SK-N-SH (cell line): ENCODE results near the gene LCA5L. TPM values are rescaled to one million over a fixed set of nuclear protein-coding genes. Genes with fewer than 3 reads are reported as not detected.

ENCODE experiments used
- CTCF ChIA-PET: fragments of 300-600, 350-600 bp; formaldehyde crosslinking; extraction: SDS; loops from one replicate; lab custom pipeline; 2021; lab: Yijun Ruan, JAX
- POLR2A ChIA-PET: fragments of 350-600 bp; sonication (Branson Sonifier 250); formaldehyde crosslinking; extraction: SDS; loops from one replicate; lab custom pipeline; 2020; ENCODE audit warnings: antibody characterized with exemption, inconsistent platforms; lab: Yijun Ruan, JAX
- DNase-seq: peaks from one replicate; pipeline ENCODE4 v3.0.0; 2012
- H2AFZ ChIP-seq: fragments of 200-600 bp; sonication (generic); 2 replicates; pipeline ENCODE4 v1.8.1; 2016; ENCODE audit warnings: antibody characterized with exemption, mild to moderate bottlenecking, low read depth
- H3F3A ChIP-seq: fragments of 200-600 bp; sonication (generic); replicated peaks from 2 replicates; pipeline ENCODE3; 2016; ENCODE audit warnings: antibody characterized with exemption, mild to moderate bottlenecking; ENCODE audit not compliant: insufficient read depth
- H3K27ac ChIP-seq, 2 experiments: fragments of 200-500 bp in 1 of 2; fragments of 200-600 bp in 1 of 2; sonication (Bioruptor generic) in 1 of 2; sonication (generic), shearing (Covaris generic) in 1 of 2; 2 replicates each; pipeline versions ENCODE4 v1.5.1 to v1.6.1; 2014 to 2016; ENCODE audit warnings: low read depth in 2 of 2, inconsistent platforms in 1 of 2, low read length in 1 of 2, mild to moderate bottlenecking in 1 of 2, mixed read lengths in 1 of 2
- H3K27me3 ChIP-seq: fragments of 200-600 bp; sonication (generic), shearing (Covaris generic); 2 replicates; pipeline ENCODE4 v1.6.1; 2016; ENCODE audit warnings: mixed run types; ENCODE audit not compliant: insufficient read depth
- H3K36me3 ChIP-seq, 2 experiments: fragments of 200-500 bp in 1 of 2; fragments of 200-600 bp in 1 of 2; sonication (Bioruptor generic) in 1 of 2; sonication (generic) in 1 of 2; replicated peaks in 1 of 2; 2 replicates each; pipeline versions ENCODE3 to v1.5.1; 2014 to 2016; ENCODE audit warnings: low read length in 1 of 2, mild to moderate bottlenecking in 1 of 2; ENCODE audit not compliant: insufficient read depth in 2 of 2, control insufficient read depth in 1 of 2
- H3K4me1 ChIP-seq, 2 experiments: fragments of 200-500 bp in 1 of 2; fragments of 200-600 bp in 1 of 2; sonication (Bioruptor generic) in 1 of 2; sonication (generic), shearing (Covaris generic) in 1 of 2; 2 replicates each; pipeline versions ENCODE4 v1.5.1 to v1.6.1; 2014 to 2016; ENCODE audit warnings: low read depth in 1 of 2, low read length in 1 of 2, mixed run types in 1 of 2; ENCODE audit not compliant: insufficient read depth in 2 of 2, control insufficient read depth in 1 of 2
- H3K4me2 ChIP-seq: fragments of 200-600 bp; sonication (generic), shearing (Covaris generic); 2 replicates; pipeline ENCODE4 v1.6.1; 2017; ENCODE audit warnings: mixed run types
- H3K4me3 ChIP-seq, 2 experiments: fragments of 200-500 bp in 1 of 2; fragments of 200-600 bp in 1 of 2; sonication (Bioruptor generic) in 1 of 2; sonication (generic), shearing (Covaris generic) in 1 of 2; 2 replicates each; pipeline versions ENCODE4 v1.5.1 to v1.8.1; 2014 to 2016; ENCODE audit warnings: low read depth in 2 of 2, inconsistent platforms in 1 of 2, low read length in 1 of 2, mild to moderate bottlenecking in 1 of 2, mixed read lengths in 1 of 2, moderate library complexity in 1 of 2
- H3K79me2 ChIP-seq: fragments of 200-600 bp; sonication (generic); 2 replicates; pipeline ENCODE4 v1.8.1; 2017; ENCODE audit warnings: mild to moderate bottlenecking; ENCODE audit not compliant: insufficient read depth
- H3K9ac ChIP-seq: fragments of 200-600 bp; sonication (generic); 2 replicates; pipeline ENCODE4 v1.6.1; 2017; ENCODE audit warnings: mixed run types
- H3K9me2 ChIP-seq: fragments of 200-600 bp; sonication (generic); 2 replicates; pipeline ENCODE4 v1.6.1; 2017; ENCODE audit warnings: mixed run types
- H3K9me3 ChIP-seq: fragments of 200-600 bp; sonication (generic); 2 replicates; pipeline ENCODE4 v1.6.1; 2017; ENCODE audit warnings: mixed run types, mild to moderate bottlenecking, moderate library complexity
- H4K20me1 ChIP-seq: fragments of 200-600 bp; sonication (generic); 2 replicates; pipeline ENCODE4 v1.6.1; 2017; ENCODE audit warnings: mild to moderate bottlenecking, mixed run types; ENCODE audit not compliant: insufficient read depth
- CTCF ChIP-seq: fragments of 200-600 bp; sonication (generic); IDR thresholded peaks from 2 replicates; pipeline ENCODE4 v1.6.1; 2017; ENCODE audit warnings: antibody characterized with exemption, mild to moderate bottlenecking, moderate library complexity
- ELF1 ChIP-seq: IDR thresholded peaks from 2 replicates; pipeline ENCODE4 v1.4.0; 2012
- FOSL2 ChIP-seq: IDR thresholded peaks from 2 replicates; pipeline ENCODE4 v1.4.0; 2012; ENCODE audit warnings: low read depth, mild to moderate bottlenecking, moderate library complexity, borderline replicate concordance
- FOXM1 ChIP-seq: IDR thresholded peaks from 2 replicates; pipeline ENCODE4 v1.4.0; 2012; ENCODE audit warnings: low read depth, mild to moderate bottlenecking
- GATA2 ChIP-seq: sonication (generic); formaldehyde crosslinking; IDR thresholded peaks from 2 replicates; pipeline ENCODE4 v1.5.0; 2020; ENCODE audit warnings: mild to moderate bottlenecking, missing genetic modification reagents
- MEF2A ChIP-seq: IDR thresholded peaks from 2 replicates; pipeline ENCODE4 v1.4.0; 2012; ENCODE audit warnings: low read depth, borderline replicate concordance
- MXI1 ChIP-seq: IDR thresholded peaks from 2 replicates; pipeline ENCODE4 v1.6.1; 2012; ENCODE audit warnings: mild to moderate bottlenecking, low read depth, low read length, improper control_type of control experiment
- NRF1 ChIP-seq: IDR thresholded peaks from 2 replicates; pipeline ENCODE4 v1.6.1; 2012; ENCODE audit warnings: low read depth, mild to moderate bottlenecking, low read length
- REST ChIP-seq: IDR thresholded peaks from 2 replicates; pipeline ENCODE4 v1.6.1; 2012; ENCODE audit warnings: mild to moderate bottlenecking, low read depth, low read length, moderate library complexity
- RFX5 ChIP-seq: IDR thresholded peaks from 2 replicates; pipeline ENCODE4 v1.6.1; 2012; ENCODE audit warnings: mild to moderate bottlenecking, improper control_type of control experiment, low read length
- RXRA ChIP-seq: IDR thresholded peaks from 2 replicates; pipeline ENCODE4 v1.4.0; 2012; ENCODE audit warnings: low read depth, mild to moderate bottlenecking, borderline replicate concordance
- SMC3 ChIP-seq: IDR thresholded peaks from 2 replicates; pipeline ENCODE4 v1.6.1; 2012; ENCODE audit warnings: low read depth, low read length, improper control_type of control experiment
- TCF12 ChIP-seq: IDR thresholded peaks from 2 replicates; pipeline ENCODE4 v1.4.0; 2012
- TEAD4 ChIP-seq: IDR thresholded peaks from 2 replicates; pipeline ENCODE4 v1.4.0; 2012; ENCODE audit warnings: mild to moderate bottlenecking, borderline replicate concordance; ENCODE audit not compliant: insufficient read depth
- YY1 ChIP-seq: IDR thresholded peaks from 2 replicates; pipeline ENCODE4 v1.4.0; 2012; ENCODE audit warnings: low read depth, mild to moderate bottlenecking
- ZBTB33 ChIP-seq: IDR thresholded peaks from 2 replicates; pipeline ENCODE4 v1.4.0; 2012; ENCODE audit warnings: low read depth, borderline replicate concordance
- WGBS: methylation state at CpG from one replicate; pipeline ENCODE4 v1.1.6; 2017; ENCODE audit warnings: low lambda C conversion rate; 5-methylcytosine and 5-hydroxymethylcytosine counted together
- polyA plus RNA-seq, 3 experiments: library from polyadenylated mRNA; depleted of rRNA; stranded (reverse); fragments of >200 nt; gene quantifications; 2 replicates each; pipeline ENCODE4 v1.2.3, GENCODE V29; 2012
- small RNA-seq, 7 experiments: library from RNA; depleted of rRNA; stranded (forward); fragments of <200 nt; gene quantifications; one replicate each; pipeline ENCODE3, GENCODE V24; 2012

Gene LCA5L
- polyA plus RNA-seq, 1 of the 3 experiments (the other 2 are of a cell fraction), result 0.74 TPM

- Histone ChIP-seq H3K4me3 (no peak overlapping the region), H3K9me2 (no peaks in the 10 kb centered on the region), H4K20me1 (no peaks in the 10 kb centered on the region), H3F3A (no peaks in the 10 kb centered on the region), H3K79me2 (no peaks in the 10 kb centered on the region), H3K27ac (no peak overlapping the region), H3K9ac (no peak overlapping the region), H3K9me3 (no peaks in the 10 kb centered on the region), H3K4me2 (no peak overlapping the region), H3K4me1 (no peaks in the 10 kb centered on the region), H3K27me3 (0 out of 2 replicates have a peak, but pooled peaks cover 6% of the 10 kb centered on the region), H2AFZ (no peak overlapping the region), H3K36me3 (no peaks in the 10 kb centered on the region)
- CTCF ChIA-PET, result no interaction called here
- POLR2A ChIA-PET, result interaction anchor here (1.7 kb wide), 1 partner anchor 10 kb away, joined by 7 read pairs; no protein-coding TSS in a partner anchor
- WGBS, result 69% methylated on average over 4 of the region's 4 CpGs
- TF ChIP-seq REST, result no peak
- TF ChIP-seq RFX5, result no peak
- TF ChIP-seq RXRA, result no peak
- TF ChIP-seq TCF12, result no peak
- no peak for TF ChIP-seq NRF1
- TF ChIP-seq SMC3, result no peak
- TF ChIP-seq FOXM1, result no peak
- no peak for TF ChIP-seq MEF2A
- TF ChIP-seq GATA2 (CRISPR knock-in tag), result no peak
- no peak for TF ChIP-seq ELF1
- no peak for TF ChIP-seq ZBTB33
- TF ChIP-seq FOSL2, result no peak
- no peak for TF ChIP-seq TEAD4
- no peak for TF ChIP-seq YY1
- no peak for TF ChIP-seq MXI1
- no peak for TF ChIP-seq CTCF
- no peak for DNase-seq
These were observed 86.2 kb downstream of the LCA5L start for GRCh38 chr21:39359382-39359781.

Small RNAs within 50 kb of the gene (small RNA-seq; reads per million reads assigned to genes)
- 0 reads per million in 7 experiments for gene MIR6508

Other genes with a start within 250 kb of the LCA5L start
- 7.9 and 9.1 TPM in 2 replicates for gene BRWD1, start 132.1 kb downstream of the LCA5L start, polyA plus RNA-seq (2012; rRNA removed)
- gene HMGN1, start 96.7 kb downstream of the LCA5L start, polyA plus RNA-seq (2012; rRNA removed), result 203 and 219 TPM in 2 replicates
- gene SH3BGR, start 6.2 kb upstream of the LCA5L start, polyA plus RNA-seq (2012; rRNA removed), result 1.1 and 2.5 TPM in 2 replicates
- gene B3GALT5, start 167.2 kb upstream of the LCA5L start, polyA plus RNA-seq (2012; rRNA removed), result 0.35 and 0.36 TPM in 2 replicates